ENCODE results near the gene RASIP1.

Gene RASIP1

GRCh38 chr19:48672994-48673393 is 67.4 kb downstream of the RASIP1 start, which contains the start of gene NTN5:
Gene NTN5 (minus strand): TSS chr19:48673017. CDS start chr19:48670986, 2,031 bp downstream.
- no peak for DNase-seq

- no peak for DNase-seq
Observed at GRCh38 chr19:48671446-48671995, 68.9 kb downstream of the RASIP1 start.

GRCh38 chr19:48670699-48671445 is 69.5 kb downstream of the RASIP1 start:
- no peak for DNase-seq
